GM19043 (cell line): Measurements from ENCODE around the gene TRRAP.

Source experiments
- ATAC-seq: cut with Tn5 transposase; IDR thresholded peaks from one replicate; pipeline ENCODE4 v1.9.1; 2021; ENCODE audit warnings: low read depth; ENCODE audit not compliant: unreplicated experiment

The TRRAP gene

GRCh38 chr7:99021941-99022560 lies 143.7 kb downstream of the TRRAP start:
- no peak for ATAC-seq

- no peak for ATAC-seq
Measured at GRCh38 chr7:99024066-99024465, 145.7 kb downstream of the TRRAP start.

GRCh38 chr7:99027241-99027640 lies 148.9 kb downstream of the TRRAP start:
- ATAC-seq: no peak

GRCh38 chr7:99027841-99028240 lies 149.5 kb downstream of the TRRAP start:
- ATAC-seq: no peak

GRCh38 chr7:99028261-99028973 lies 150.1 kb downstream of the TRRAP start:
- ATAC-seq: no peak

GRCh38 chr7:99029466-99030435 lies 151.4 kb downstream of the TRRAP start:
- ATAC-seq: no peak

GRCh38 chr7:99030457-99030856 lies 152.1 kb downstream of the TRRAP start:
- ATAC-seq: no peak

GRCh38 chr7:99030951-99031350 lies 152.6 kb downstream of the TRRAP start:
- no peak for ATAC-seq

GRCh38 chr7:99031496-99031895 lies 153.2 kb downstream of the TRRAP start:
- no peak for ATAC-seq

GRCh38 chr7:99032928-99033327 lies 154.6 kb downstream of the TRRAP start:
- ATAC-seq: no peak

GRCh38 chr7:99033765-99034164 lies 155.4 kb downstream of the TRRAP start:
- no peak for ATAC-seq

GRCh38 chr7:99034932-99035722 lies 156.8 kb downstream of the TRRAP start:
- ATAC-seq: no peak

GRCh38 chr7:99035723-99036545 lies 157.6 kb downstream of the TRRAP start:
- ATAC-seq: no peak

- ATAC-seq: no peak
Measured at GRCh38 chr7:99036546-99037111, 158.3 kb downstream of the TRRAP start.

GRCh38 chr7:99037327-99037940 lies 159.1 kb downstream of the TRRAP start:
- no peak for ATAC-seq

- no peak for ATAC-seq
Measured at GRCh38 chr7:99038086-99038855, 159.9 kb downstream of the TRRAP start.

GRCh38 chr7:99039384-99039891 lies 161.1 kb downstream of the TRRAP start:
- no peak for ATAC-seq
